ENCODE measurements around the gene DENND1A.

Gene DENND1A

DNA sequence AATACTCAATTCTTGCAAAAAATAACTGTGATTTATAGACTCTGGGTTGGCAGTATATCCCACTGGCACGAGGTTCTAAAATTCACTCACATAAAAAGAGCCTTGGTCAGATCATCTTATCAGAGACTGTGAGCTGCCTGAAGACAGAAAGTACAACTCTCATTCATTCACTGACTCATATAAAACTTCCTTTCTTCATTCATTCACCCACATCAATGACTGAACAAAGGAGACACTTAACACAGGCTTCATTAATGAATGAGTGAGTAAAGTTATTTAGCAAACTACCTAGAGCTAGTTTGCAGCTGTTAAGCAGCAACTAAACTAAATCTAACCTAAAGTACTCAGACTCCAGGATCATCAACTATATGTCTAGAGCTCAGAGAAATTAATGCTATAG lies 214.7 kb downstream of the DENND1A start:
- Histone ChIP-seq H3K14ac (ENCODE audit: low read length) (no peak overlapping the region), H3K4ac (ENCODE audit: low read length) (no peak overlapping the region), H2BK5ac (ENCODE audit: low read length) (no peak overlapping the region), H3K9me3 (replicated peaks in 1 of 2; ENCODE audit: control insufficient read depth in 2 of 2, insufficient read depth in 1 of 2, low read depth in 1 of 2, low read length in 2 of 2) (no peaks in the 10 kb centered on the region), H2BK15ac (ENCODE audit: low read length) (no peak overlapping the region), H4K8ac (ENCODE audit: low read depth, low read length) (no peak overlapping the region), H4K91ac (ENCODE audit: low read depth, low read length, poor library complexity) (no peak overlapping the region), H3K4me2 (ENCODE audit: insufficient read depth, low read length, poor library complexity, severe bottlenecking) (no peak overlapping the region), H3K23ac (ENCODE audit: low read depth, low read length, poor library complexity) (no peak overlapping the region), H3K4me3 (ENCODE audit: low read length in 2 of 2) (no peak overlapping the region), H2AK5ac (ENCODE audit: low read depth, low read length) (no peak overlapping the region), H2BK120ac (ENCODE audit: low read depth, low read length) (no peak overlapping the region), H3K18ac (ENCODE audit: low read length) (no peak overlapping the region), H3K36me3 (replicated peaks in 1 of 2; ENCODE audit: control insufficient read depth in 2 of 2, insufficient read depth in 2 of 2, low read length in 2 of 2) (no peaks in the 10 kb centered on the region), H3K27me3 (ENCODE audit: control insufficient read depth in 3 of 3, insufficient read depth in 3 of 3, low read depth in 1 of 3, low read length in 3 of 3) (no peaks in the 10 kb centered on the region), H2BK12ac (ENCODE audit: low read length) (no peak overlapping the region), H3K27ac (replicated peaks; ENCODE audit: low read length) (no peak overlapping the region), H3K4me1 (ENCODE audit: control insufficient read depth in 2 of 2, insufficient read depth in 1 of 2, low read depth in 1 of 2, low read length in 2 of 2) (peaks cover 0 to 9% of the 10 kb centered on the region in 2 donors), H3K79me1 (ENCODE audit: low read depth, low read length) (peaks cover 2% of the 10 kb centered on the region), H3K9ac (ENCODE audit: low read depth, low read length, poor library complexity) (no peak overlapping the region), H2AFZ (ENCODE audit: low read length) (no peak overlapping the region)
- no CpG with 5 or more reads among the region's 1 CpG for WGBS, 2 donors (ENCODE audit: extremely low coverage in 2 of 2, insufficient read length in 2 of 2, insufficient replicate concordance in 1 of 2)
- no peak for DNase-seq (ENCODE audit: low spot score)

DNA sequence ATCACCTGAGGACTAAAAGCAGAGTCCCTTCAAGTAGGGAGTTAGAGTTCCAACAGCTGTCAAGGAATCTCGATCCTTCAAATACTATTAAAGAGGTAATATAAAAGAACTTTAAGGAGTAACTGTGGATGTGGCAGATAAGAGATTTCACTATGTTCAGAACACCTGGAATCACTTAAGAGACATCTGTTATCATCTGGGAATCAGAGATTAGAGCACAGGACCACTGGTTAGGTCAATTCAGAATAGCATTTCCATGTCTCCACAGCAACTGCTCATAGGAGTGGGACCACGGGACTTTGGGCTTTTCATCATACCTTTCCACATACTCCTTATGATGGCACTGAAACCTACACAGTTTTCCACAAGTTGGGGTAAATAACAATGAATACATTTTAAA lies 216.6 kb downstream of the DENND1A start:
- no peak overlapping the region for H3K9ac ChIP-seq (ENCODE audit: low read depth, low read length, poor library complexity)
- peaks cover 2% of the 10 kb centered on the region for H3K79me1 ChIP-seq (ENCODE audit: low read depth, low read length)
- H3K4me2 ChIP-seq (ENCODE audit: insufficient read depth, low read length, poor library complexity, severe bottlenecking): no peak overlapping the region
- no peaks in the 10 kb centered on the region for H3K36me3 ChIP-seq (replicated peaks in 1 of 2; ENCODE audit: control insufficient read depth in 2 of 2, insufficient read depth in 2 of 2, low read length in 2 of 2)
- no peak overlapping the region for H2AK5ac ChIP-seq (ENCODE audit: low read depth, low read length)
- H2BK120ac ChIP-seq (ENCODE audit: low read depth, low read length): no peak overlapping the region
- H4K91ac ChIP-seq (ENCODE audit: low read depth, low read length, poor library complexity): no peak overlapping the region
- H3K14ac ChIP-seq (ENCODE audit: low read length): no peak overlapping the region
- no peak overlapping the region for H2BK5ac ChIP-seq (ENCODE audit: low read length)
- H4K8ac ChIP-seq (ENCODE audit: low read depth, low read length): no peak overlapping the region
- H3K18ac ChIP-seq (ENCODE audit: low read length): no peak overlapping the region
- H3K4me1 ChIP-seq (ENCODE audit: control insufficient read depth in 2 of 2, insufficient read depth in 1 of 2, low read depth in 1 of 2, low read length in 2 of 2): peaks cover 3 to 9% of the 10 kb centered on the region in 2 donors
- H2AFZ ChIP-seq (ENCODE audit: low read length): no peak overlapping the region
- no CpG with 5 or more reads among the region's 2 CpGs for WGBS, 2 donors (ENCODE audit: extremely low coverage in 2 of 2, insufficient read length in 2 of 2, insufficient replicate concordance in 1 of 2)
- H3K27me3 ChIP-seq (ENCODE audit: control insufficient read depth in 3 of 3, insufficient read depth in 3 of 3, low read depth in 1 of 3, low read length in 3 of 3): no peaks in the 10 kb centered on the region
- H2BK15ac ChIP-seq (ENCODE audit: low read length): no peak overlapping the region
- H3K4me3 ChIP-seq (ENCODE audit: low read length in 2 of 2): no peak overlapping the region
- H3K4ac ChIP-seq (ENCODE audit: low read length): no peak overlapping the region
- no peak overlapping the region for H3K27ac ChIP-seq (replicated peaks; ENCODE audit: low read length)
- no peak for DNase-seq (ENCODE audit: low spot score)
- no peaks in the 10 kb centered on the region for H3K9me3 ChIP-seq (replicated peaks in 1 of 2; ENCODE audit: control insufficient read depth in 2 of 2, insufficient read depth in 1 of 2, low read depth in 1 of 2, low read length in 2 of 2)
- no peak overlapping the region for H3K23ac ChIP-seq (ENCODE audit: low read depth, low read length, poor library complexity)
- no peak overlapping the region for H2BK12ac ChIP-seq (ENCODE audit: low read length)

DNA sequence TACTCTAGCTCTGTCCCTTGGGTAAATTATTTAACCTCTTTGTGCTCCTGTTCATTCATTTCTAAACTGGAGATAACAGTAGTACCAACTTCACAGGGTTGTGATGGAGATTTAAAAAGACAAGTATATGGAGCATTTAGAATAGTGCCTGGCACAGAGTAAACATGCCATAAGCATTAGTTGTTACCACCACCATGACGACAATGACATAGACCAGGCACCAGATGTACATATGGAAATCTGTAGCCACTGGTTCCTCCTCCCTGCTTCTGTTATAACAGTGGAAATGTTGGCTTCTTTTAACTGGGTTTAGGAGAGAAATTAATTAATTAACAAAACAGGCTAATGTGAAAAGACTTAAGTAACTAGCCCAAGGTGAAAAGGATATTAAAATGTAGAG lies 217.5 kb downstream of the DENND1A start:
- Histone ChIP-seq H2BK120ac (ENCODE audit: low read depth, low read length) (no peak overlapping the region), H3K36me3 (replicated peaks in 1 of 2; ENCODE audit: control insufficient read depth in 2 of 2, insufficient read depth in 2 of 2, low read length in 2 of 2) (no peaks in the 10 kb centered on the region), H3K9ac (ENCODE audit: low read depth, low read length, poor library complexity) (no peak overlapping the region), H2AK5ac (ENCODE audit: low read depth, low read length) (no peak overlapping the region), H3K9me3 (replicated peaks in 1 of 2; ENCODE audit: control insufficient read depth in 2 of 2, insufficient read depth in 1 of 2, low read depth in 1 of 2, low read length in 2 of 2) (no peaks in the 10 kb centered on the region), H2BK12ac (ENCODE audit: low read length) (no peak overlapping the region), H3K23ac (ENCODE audit: low read depth, low read length, poor library complexity) (no peak overlapping the region), H2BK5ac (ENCODE audit: low read length) (no peak overlapping the region), H3K27me3 (ENCODE audit: control insufficient read depth in 3 of 3, insufficient read depth in 3 of 3, low read depth in 1 of 3, low read length in 3 of 3) (no peaks in the 10 kb centered on the region), H3K14ac (ENCODE audit: low read length) (no peak overlapping the region), H3K4me3 (ENCODE audit: low read length in 2 of 2) (no peak overlapping the region), H4K91ac (ENCODE audit: low read depth, low read length, poor library complexity) (no peak overlapping the region), H3K4me1 (ENCODE audit: control insufficient read depth in 2 of 2, insufficient read depth in 1 of 2, low read depth in 1 of 2, low read length in 2 of 2) (peaks cover 3 to 9% of the 10 kb centered on the region in 2 donors), H3K27ac (replicated peaks; ENCODE audit: low read length) (no peak overlapping the region), H3K79me1 (ENCODE audit: low read depth, low read length) (peaks cover 2% of the 10 kb centered on the region), H3K4me2 (ENCODE audit: insufficient read depth, low read length, poor library complexity, severe bottlenecking) (no peak overlapping the region), H3K4ac (ENCODE audit: low read length) (no peak overlapping the region), H2BK15ac (ENCODE audit: low read length) (no peak overlapping the region), H2AFZ (ENCODE audit: low read length) (no peak overlapping the region), H3K18ac (ENCODE audit: low read length) (no peak overlapping the region), H4K8ac (ENCODE audit: low read depth, low read length) (no peak overlapping the region)
- WGBS, 2 donors (ENCODE audit: extremely low coverage in 2 of 2, insufficient read length in 2 of 2, insufficient replicate concordance in 1 of 2): no CpG with 5 or more reads among the region's 1 CpG
- DNase-seq (ENCODE audit: low spot score): no peak

DNA sequence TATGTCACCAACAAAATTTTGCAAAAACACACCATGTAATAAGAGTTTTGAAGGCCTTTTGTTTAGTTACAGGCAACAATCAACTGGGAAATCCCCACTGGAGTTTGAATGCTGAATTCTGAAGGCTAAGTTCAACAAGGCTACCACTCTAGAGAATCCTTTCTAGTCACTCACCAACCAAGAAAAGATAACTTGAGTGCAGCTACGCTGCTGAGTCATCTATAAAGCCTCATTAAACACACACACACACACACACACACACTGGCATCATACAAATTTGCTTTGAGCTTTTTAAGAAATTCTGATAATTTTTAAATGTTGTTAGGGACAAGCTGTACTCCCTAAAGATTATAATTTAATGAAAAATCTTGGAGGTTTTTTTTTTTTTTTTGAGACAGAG lies 219.6 kb downstream of the DENND1A start:
- Histone ChIP-seq H3K36me3 (replicated peaks in 1 of 2; ENCODE audit: control insufficient read depth in 2 of 2, insufficient read depth in 2 of 2, low read length in 2 of 2) (no peaks in the 10 kb centered on the region), H3K79me1 (ENCODE audit: low read depth, low read length) (peaks cover 2% of the 10 kb centered on the region), H2AFZ (ENCODE audit: low read length) (no peak overlapping the region), H3K27ac (replicated peaks; ENCODE audit: low read length) (no peak overlapping the region), H3K9ac (ENCODE audit: low read depth, low read length, poor library complexity) (no peak overlapping the region), H4K91ac (ENCODE audit: low read depth, low read length, poor library complexity) (no peak overlapping the region), H3K18ac (ENCODE audit: low read length) (no peak overlapping the region), H4K8ac (ENCODE audit: low read depth, low read length) (no peak overlapping the region), H3K23ac (ENCODE audit: low read depth, low read length, poor library complexity) (no peak overlapping the region), H3K4me2 (ENCODE audit: insufficient read depth, low read length, poor library complexity, severe bottlenecking) (no peak overlapping the region), H3K4ac (ENCODE audit: low read length) (no peak overlapping the region), H3K9me3 (replicated peaks in 1 of 2; ENCODE audit: control insufficient read depth in 2 of 2, insufficient read depth in 1 of 2, low read depth in 1 of 2, low read length in 2 of 2) (no peaks in the 10 kb centered on the region), H2AK5ac (ENCODE audit: low read depth, low read length) (no peak overlapping the region), H3K14ac (ENCODE audit: low read length) (no peak overlapping the region), H2BK15ac (ENCODE audit: low read length) (no peak overlapping the region), H2BK5ac (ENCODE audit: low read length) (no peak overlapping the region), H3K4me1 (ENCODE audit: control insufficient read depth in 2 of 2, insufficient read depth in 1 of 2, low read depth in 1 of 2, low read length in 2 of 2) (peaks cover 0 to 3% of the 10 kb centered on the region in 2 donors), H2BK12ac (ENCODE audit: low read length) (no peak overlapping the region), H3K4me3 (ENCODE audit: low read length in 2 of 2) (no peak overlapping the region), H3K27me3 (ENCODE audit: control insufficient read depth in 3 of 3, insufficient read depth in 3 of 3, low read depth in 1 of 3, low read length in 3 of 3) (no peaks in the 10 kb centered on the region), H2BK120ac (ENCODE audit: low read depth, low read length) (no peak overlapping the region)
- no CpG with 5 or more reads among the region's 1 CpG for WGBS, 2 donors (ENCODE audit: extremely low coverage in 2 of 2, insufficient read length in 2 of 2, insufficient replicate concordance in 1 of 2)
- no peak for DNase-seq (ENCODE audit: low spot score)

Data from neuronal stem cell (in vitro differentiated cells).